ENCODE results near the gene IFT81.
"Not testable (repeated sequence)": the region's sequence is repeated elsewhere in the genome, so short reads cannot be mapped to it uniquely, and the experiment has no call there.

The IFT81 gene

DNA sequence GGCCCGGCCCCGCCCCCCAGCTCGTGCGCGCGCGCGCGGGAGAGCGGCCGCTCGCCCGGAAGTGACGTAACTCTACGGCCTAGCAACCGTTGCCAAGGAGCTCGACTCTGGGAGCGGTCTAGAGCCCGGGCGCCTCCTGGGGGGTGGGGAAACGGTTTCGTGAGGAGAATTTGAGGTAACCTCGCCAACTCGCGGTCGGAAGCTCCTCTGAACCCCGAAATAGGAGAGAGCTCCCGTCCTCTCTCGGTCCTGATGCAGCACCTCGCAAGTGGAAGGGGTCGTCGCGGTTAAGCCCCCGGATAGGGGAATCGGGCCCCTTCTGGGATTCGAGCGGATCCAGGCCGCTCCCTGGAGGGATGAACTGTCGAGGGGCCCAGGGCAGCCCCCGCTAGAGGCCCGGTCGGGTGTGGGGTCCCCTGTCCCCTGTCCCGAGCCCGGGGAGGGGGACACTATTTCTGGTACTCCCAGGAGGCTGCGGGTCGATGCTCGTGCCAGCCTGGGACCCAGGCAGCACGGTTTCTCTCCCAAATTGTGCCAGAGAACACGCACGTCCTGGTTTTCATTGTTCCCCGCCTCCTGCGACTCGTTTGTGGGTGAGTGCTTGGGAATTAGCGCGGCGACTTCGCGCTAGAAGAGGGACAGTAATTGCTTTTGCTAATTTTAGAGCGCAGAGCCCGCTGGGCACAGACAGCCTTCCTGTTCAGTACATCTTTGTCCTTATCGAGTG lies at the start of gene IFT81:
TSS of gene IFT81 (plus strand) at position 89 of the 727 bp plus-strand sequence. CDS start 3,024 bp downstream, outside the sequence.
- Histone ChIP-seq H3K27ac (ENCODE audit: low read depth, low read length) (peak within 1 kb of the TSS; percentile 88), H3K9ac (ENCODE audit: low read length) (peak within 1 kb of the TSS; percentile 93), H3K36me3 (ENCODE audit: control insufficient read depth, insufficient read depth, low read length) (no peaks in the 10 kb centered on the region), H3K4me3 (ENCODE audit: low read length) (peak within 1 kb of the TSS; percentile 94), H3K27me3 (ENCODE audit: control insufficient read depth, insufficient read depth, low read length) (no peaks in the 10 kb centered on the region), H3K4me1 (ENCODE audit: control insufficient read depth, insufficient read depth, low read length) (peaks cover 4% of the 10 kb centered on the region)

DNA sequence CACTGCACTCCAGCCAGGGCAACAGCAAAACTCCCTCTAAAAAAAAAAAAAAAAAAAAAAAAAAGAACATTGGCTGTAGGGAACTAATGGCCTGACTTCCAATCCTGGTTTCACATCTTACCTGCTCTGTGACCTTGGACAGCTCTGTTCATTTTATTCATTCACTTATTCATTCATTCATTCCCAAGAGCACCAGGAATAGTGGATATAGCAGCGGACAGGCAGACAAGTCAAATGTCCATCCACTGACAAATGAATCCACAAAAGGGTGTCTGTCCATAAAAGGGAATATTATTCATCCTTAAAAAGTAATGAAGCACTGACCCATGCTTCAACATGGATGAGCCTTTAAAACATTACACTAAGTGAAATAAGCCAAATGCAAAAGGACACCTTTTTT lies 48.3 kb upstream of the IFT81 start:
- H3K36me3 ChIP-seq (ENCODE audit: control insufficient read depth, insufficient read depth, low read length), result no peaks in the 10 kb centered on the region
- H3K27me3 ChIP-seq (ENCODE audit: control insufficient read depth, insufficient read depth, low read length), result no peaks in the 10 kb centered on the region
- H3K4me1 ChIP-seq (ENCODE audit: control insufficient read depth, insufficient read depth, low read length), result no peaks in the 10 kb centered on the region
- H3K4me3 ChIP-seq (ENCODE audit: low read length), result no peak overlapping the region
- H3K9ac ChIP-seq (ENCODE audit: low read length), result no peak overlapping the region
- no peak overlapping the region for H3K27ac ChIP-seq (ENCODE audit: low read depth, low read length)

DNA sequence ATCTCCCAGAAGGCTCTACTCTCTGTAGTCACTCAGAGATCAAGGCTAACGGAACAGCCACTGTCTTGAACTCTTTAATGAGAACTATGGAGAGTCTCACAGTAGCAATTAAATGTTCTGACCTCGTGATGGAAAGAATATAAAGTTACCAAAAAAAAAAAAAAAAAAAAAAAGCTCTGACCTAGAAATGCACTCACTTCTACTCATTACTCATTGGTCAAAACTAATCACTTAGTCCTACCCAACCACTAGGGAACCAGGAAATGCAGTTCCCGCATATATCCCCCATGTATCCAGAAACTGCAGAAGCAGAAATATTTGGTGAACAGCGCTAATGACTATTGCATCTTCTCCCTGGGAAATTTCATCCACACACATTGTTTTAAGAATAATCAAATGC lies 46.4 kb upstream of the IFT81 start:
- Histone ChIP-seq H3K4me1 (ENCODE audit: control insufficient read depth, insufficient read depth, low read length) (no peaks in the 10 kb centered on the region), H3K9ac (ENCODE audit: low read length) (no peak overlapping the region), H3K4me3 (ENCODE audit: low read length) (no peak overlapping the region), H3K27ac (ENCODE audit: low read depth, low read length) (no peak overlapping the region), H3K27me3 (ENCODE audit: control insufficient read depth, insufficient read depth, low read length) (no peaks in the 10 kb centered on the region), H3K36me3 (ENCODE audit: control insufficient read depth, insufficient read depth, low read length) (no peaks in the 10 kb centered on the region)

DNA sequence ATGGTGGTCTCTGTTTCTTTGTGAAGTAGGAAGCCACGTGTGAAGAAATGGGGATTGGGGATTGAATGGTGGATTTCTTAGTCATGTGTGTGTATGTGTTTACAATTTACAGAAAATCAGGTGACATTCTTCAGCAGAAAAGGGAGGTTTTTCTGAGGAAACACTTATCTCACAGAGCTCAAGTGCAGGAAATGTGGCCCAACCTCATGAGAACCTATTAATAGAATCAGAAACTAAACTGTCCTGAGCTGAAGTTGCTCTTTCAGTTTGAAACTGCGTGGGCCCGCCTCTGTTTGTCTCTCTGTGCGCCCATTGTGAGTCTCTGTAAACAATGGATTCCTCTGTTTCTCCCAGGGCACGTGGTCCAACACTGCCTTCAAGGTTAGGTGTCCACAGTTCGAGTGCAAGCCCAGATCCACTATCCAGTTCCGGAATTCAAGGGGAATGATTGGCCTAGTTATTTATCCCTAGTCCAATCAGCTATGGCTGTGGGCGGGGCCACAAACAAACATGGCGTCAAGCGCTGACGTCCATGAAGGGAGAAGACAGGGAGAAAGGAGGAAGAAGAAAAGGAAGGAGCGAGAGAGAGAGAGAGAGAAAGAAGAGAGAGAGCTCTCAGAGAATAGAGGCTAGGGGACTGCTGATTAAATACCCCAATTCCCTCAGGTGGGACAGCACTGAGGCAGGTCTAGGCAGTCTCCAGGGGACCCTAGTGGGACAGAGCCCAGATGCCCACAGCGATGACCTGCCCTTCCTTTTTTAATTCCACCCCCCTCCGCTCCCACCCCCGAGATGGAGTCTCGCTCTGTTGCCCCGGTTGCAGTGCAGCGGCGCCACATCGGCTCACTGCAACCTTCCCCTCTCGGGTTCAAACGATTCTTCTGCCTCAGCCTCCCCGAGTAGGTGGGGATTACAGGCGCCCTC lies 44.4 kb upstream of the IFT81 start:
- no peak overlapping the region for H3K27ac ChIP-seq (ENCODE audit: low read depth, low read length)
- H3K27me3 ChIP-seq (ENCODE audit: control insufficient read depth, insufficient read depth, low read length), result no peaks in the 10 kb centered on the region
- H3K36me3 ChIP-seq (ENCODE audit: control insufficient read depth, insufficient read depth, low read length), result no peaks in the 10 kb centered on the region
- H3K4me1 ChIP-seq (ENCODE audit: control insufficient read depth, insufficient read depth, low read length), result no peaks in the 10 kb centered on the region
- H3K4me3 ChIP-seq (ENCODE audit: low read length), result no peak overlapping the region
- no peak overlapping the region for H3K9ac ChIP-seq (ENCODE audit: low read length)

GRCh38 chr12:110080410-110080809 lies 43.7 kb upstream of the IFT81 start:
- no peaks in the 10 kb centered on the region for H3K4me1 ChIP-seq (ENCODE audit: control insufficient read depth, insufficient read depth, low read length)
- H3K27me3 ChIP-seq (ENCODE audit: control insufficient read depth, insufficient read depth, low read length), result no peaks in the 10 kb centered on the region
- no peak overlapping the region for H3K9ac ChIP-seq (ENCODE audit: low read length)
- no peak overlapping the region for H3K27ac ChIP-seq (ENCODE audit: low read depth, low read length)
- no peak overlapping the region for H3K4me3 ChIP-seq (ENCODE audit: low read length)
- no peaks in the 10 kb centered on the region for H3K36me3 ChIP-seq (ENCODE audit: control insufficient read depth, insufficient read depth, low read length)

DNA sequence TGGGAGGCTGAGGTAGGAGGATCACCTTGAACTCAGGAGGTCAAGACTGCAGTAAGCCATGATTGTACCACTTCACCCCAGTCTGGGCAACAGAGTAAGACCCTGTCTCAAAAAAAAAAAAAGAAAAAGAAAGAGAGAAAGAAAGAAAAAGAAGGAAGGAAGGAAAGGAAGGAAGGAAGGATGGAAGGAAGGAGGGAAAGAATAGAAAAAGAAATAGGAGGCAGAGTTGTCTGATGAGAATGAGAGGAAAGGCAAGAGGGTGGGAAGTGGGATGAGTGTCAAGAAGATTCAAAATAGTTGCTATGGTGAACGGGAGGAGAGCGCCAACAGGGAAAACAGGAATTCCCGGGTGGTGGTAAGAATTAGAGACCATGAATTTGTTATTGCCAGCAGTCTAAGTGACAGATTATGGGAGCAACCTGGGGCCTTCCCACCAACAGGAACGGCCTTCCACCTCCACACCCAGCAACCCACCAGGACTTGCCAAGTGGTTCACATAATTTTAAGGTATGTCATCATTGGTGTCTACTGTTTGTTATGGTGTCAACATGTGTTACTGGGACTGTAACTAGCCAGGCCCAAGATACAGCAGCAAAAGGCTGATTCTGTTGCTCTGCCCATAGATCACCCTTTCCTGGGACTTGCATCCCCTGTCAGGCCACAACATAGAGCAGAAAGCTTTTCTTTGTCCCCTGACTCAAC lies 39.7 kb upstream of the IFT81 start:
- Histone ChIP-seq H3K27ac (ENCODE audit: low read depth, low read length) (no peak overlapping the region), H3K4me1 (ENCODE audit: control insufficient read depth, insufficient read depth, low read length) (no peaks in the 10 kb centered on the region), H3K27me3 (ENCODE audit: control insufficient read depth, insufficient read depth, low read length) (no peaks in the 10 kb centered on the region), H3K9ac (ENCODE audit: low read length) (no peak overlapping the region), H3K36me3 (ENCODE audit: control insufficient read depth, insufficient read depth, low read length) (no peaks in the 10 kb centered on the region), H3K4me3 (ENCODE audit: low read length) (no peak overlapping the region)

DNA sequence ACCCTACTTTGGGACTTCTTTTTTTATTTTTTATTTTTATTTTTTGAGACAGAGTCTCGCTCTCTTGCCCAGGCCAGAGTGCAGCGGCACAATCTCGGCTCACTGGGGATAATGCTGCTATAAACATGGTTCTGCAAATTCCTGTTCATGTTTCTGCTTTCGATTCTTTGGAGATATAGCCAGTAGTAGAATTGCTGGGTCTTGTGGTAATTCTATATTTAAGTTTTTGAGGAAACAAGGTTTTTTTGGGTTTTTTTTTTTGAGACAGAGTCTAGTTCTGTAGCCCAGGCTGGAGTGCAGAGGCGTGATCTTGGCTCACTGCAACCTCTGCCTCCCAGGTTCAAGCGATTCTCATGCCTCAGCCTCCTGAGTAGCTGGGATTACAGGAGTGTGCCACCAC lies 35.9 kb upstream of the IFT81 start:
- H3K4me3 ChIP-seq (ENCODE audit: low read length); H3K27ac ChIP-seq (ENCODE audit: low read depth, low read length); H3K4me1 ChIP-seq (ENCODE audit: control insufficient read depth, insufficient read depth, low read length); H3K9ac ChIP-seq (ENCODE audit: low read length); H3K36me3 ChIP-seq (ENCODE audit: control insufficient read depth, insufficient read depth, low read length); H3K27me3 ChIP-seq (ENCODE audit: control insufficient read depth, insufficient read depth, low read length): not testable (repeated sequence)

DNA sequence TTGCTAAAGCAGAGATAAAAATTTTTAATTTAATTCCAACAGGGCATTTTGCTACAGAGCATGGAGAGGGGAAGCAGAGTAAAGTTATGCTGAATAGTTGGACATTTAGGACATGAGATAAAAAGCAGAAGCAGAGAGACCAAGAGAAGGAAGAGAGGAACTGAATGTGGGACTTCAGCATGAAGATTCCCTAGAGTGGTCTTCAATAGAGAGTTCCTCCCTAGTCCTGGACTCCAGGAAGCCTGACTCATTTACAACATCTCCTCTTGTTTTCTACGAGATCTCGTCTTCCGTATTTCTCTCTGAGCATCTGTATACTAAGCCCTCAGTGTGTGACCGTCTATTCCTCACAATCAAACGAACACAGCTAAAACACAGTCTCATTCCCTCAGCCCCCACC lies 35.2 kb upstream of the IFT81 start:
- H3K27me3 ChIP-seq (ENCODE audit: control insufficient read depth, insufficient read depth, low read length), result no peaks in the 10 kb centered on the region
- H3K27ac ChIP-seq (ENCODE audit: low read depth, low read length), result no peak overlapping the region
- H3K36me3 ChIP-seq (ENCODE audit: control insufficient read depth, insufficient read depth, low read length), result no peaks in the 10 kb centered on the region
- H3K4me1 ChIP-seq (ENCODE audit: control insufficient read depth, insufficient read depth, low read length), result no peaks in the 10 kb centered on the region
- H3K9ac ChIP-seq (ENCODE audit: low read length), result no peak overlapping the region
- no peak overlapping the region for H3K4me3 ChIP-seq (ENCODE audit: low read length)

GRCh38 chr12:110090266-110091135 lies 33.7 kb upstream of the IFT81 start:
- H3K27me3 ChIP-seq (ENCODE audit: control insufficient read depth, insufficient read depth, low read length), result no peaks in the 10 kb centered on the region
- H3K36me3 ChIP-seq (ENCODE audit: control insufficient read depth, insufficient read depth, low read length), result no peaks in the 10 kb centered on the region
- H3K4me3 ChIP-seq (ENCODE audit: low read length), result no peak overlapping the region
- no peak overlapping the region for H3K27ac ChIP-seq (ENCODE audit: low read depth, low read length)
- no peaks in the 10 kb centered on the region for H3K4me1 ChIP-seq (ENCODE audit: control insufficient read depth, insufficient read depth, low read length)
- no peak overlapping the region for H3K9ac ChIP-seq (ENCODE audit: low read length)

- H3K9ac ChIP-seq (ENCODE audit: low read length), result no peak overlapping the region
- H3K4me3 ChIP-seq (ENCODE audit: low read length), result no peak overlapping the region
- no peaks in the 10 kb centered on the region for H3K36me3 ChIP-seq (ENCODE audit: control insufficient read depth, insufficient read depth, low read length)
- no peak overlapping the region for H3K27ac ChIP-seq (ENCODE audit: low read depth, low read length)
- no peaks in the 10 kb centered on the region for H3K4me1 ChIP-seq (ENCODE audit: control insufficient read depth, insufficient read depth, low read length)
- no peaks in the 10 kb centered on the region for H3K27me3 ChIP-seq (ENCODE audit: control insufficient read depth, insufficient read depth, low read length)
Measured at GRCh38 chr12:110091136-110091711, 32.9 kb upstream of the IFT81 start.

GRCh38 chr12:110093631-110094311 lies 30.4 kb upstream of the IFT81 start:
- Histone ChIP-seq H3K27ac (ENCODE audit: low read depth, low read length) (no peak overlapping the region), H3K36me3 (ENCODE audit: control insufficient read depth, insufficient read depth, low read length) (no peaks in the 10 kb centered on the region), H3K27me3 (ENCODE audit: control insufficient read depth, insufficient read depth, low read length) (no peaks in the 10 kb centered on the region), H3K4me1 (ENCODE audit: control insufficient read depth, insufficient read depth, low read length) (no peaks in the 10 kb centered on the region), H3K9ac (ENCODE audit: low read length) (no peak overlapping the region), H3K4me3 (ENCODE audit: low read length) (no peak overlapping the region)
